WTC11 (cell line): ENCODE data around the gene NR3C2. TPM values are rescaled to one million over a fixed set of nuclear protein-coding genes. Genes with fewer than 3 reads are reported as not detected.

Experiments
- ATAC-seq: fragments of 200-7000 bp; cut with Tn5 transposase; 2 replicates; pipeline ENCODE4 v1.10.0; 2021; ENCODE audit warnings: mild to moderate bottlenecking, moderate library complexity
- CTCF ChIA-PET: fragments of 300-600 bp; sonication (Branson Sonifier 250); formaldehyde crosslinking; loops from one replicate; lab custom pipeline; 2021; ENCODE audit warnings: antibody characterized with exemption; lab: Charles Lee
- POLR2A ChIA-PET: fragments of 350-600 bp; sonication (Branson Sonifier 250); formaldehyde crosslinking; loops from one replicate; lab custom pipeline; 2021; ENCODE audit warnings: antibody characterized with exemption; lab: Charles Lee
- DNase-seq: peaks from one replicate; pipeline ENCODE4 v3.0.0; 2021; ENCODE audit warnings: low spot score
- H3K27ac Mint-ChIP-seq: 2 replicates; pipeline ENCODE4 v1.8.0; 2021; ENCODE audit warnings: mixed read lengths
- H3K27me3 Mint-ChIP-seq: 2 replicates; pipeline ENCODE4 v1.8.0; 2021; ENCODE audit warnings: low read depth, mild to moderate bottlenecking, moderate library complexity, mixed read lengths
- H3K36me3 Mint-ChIP-seq: 2 replicates; pipeline ENCODE4 v1.8.0; 2021; ENCODE audit warnings: mixed read lengths
- H3K4me1 Mint-ChIP-seq: 2 replicates; pipeline ENCODE4 v1.8.0; 2022; ENCODE audit warnings: mixed read lengths
- H3K4me3 Mint-ChIP-seq: 2 replicates; pipeline ENCODE4 v1.8.0; 2021; ENCODE audit warnings: mild to moderate bottlenecking, moderate library complexity, mixed read lengths
- H3K9me3 Mint-ChIP-seq: 2 replicates; pipeline ENCODE4 v1.8.0; 2021; ENCODE audit warnings: mixed read lengths
- AR ChIP-seq: fragments of 250-450 bp; sonication (Bioruptor Pico); IDR thresholded peaks from 2 replicates; pipeline ENCODE4 v1.9.0; 2021; ENCODE audit warnings: mild to moderate bottlenecking
- ATF2 ChIP-seq: sonication (generic); formaldehyde crosslinking; IDR thresholded peaks from 2 replicates; pipeline ENCODE4 v1.8.1; 2022; ENCODE audit warnings: low read depth, missing genetic modification reagents, borderline replicate concordance
- ATF3 ChIP-seq: sonication (generic); formaldehyde crosslinking; conservative IDR thresholded peaks from 2 replicates; pipeline ENCODE4 v1.8.1; 2022; ENCODE audit warnings: mild to moderate bottlenecking, missing genetic modification reagents
- CDX4 ChIP-seq: fragments of 250-450 bp; sonication (Bioruptor Pico); IDR thresholded peaks from 2 replicates; pipeline ENCODE4 v1.9.0; 2021; ENCODE audit warnings: moderate library complexity, mild to moderate bottlenecking, inconsistent platforms, borderline replicate concordance
- E2F4 ChIP-seq: sonication (generic); formaldehyde crosslinking; IDR thresholded peaks from 2 replicates; pipeline ENCODE4 v1.8.1; 2022; ENCODE audit warnings: low read depth, mild to moderate bottlenecking, moderate library complexity, missing genetic modification reagents, borderline replicate concordance
- EMX1 ChIP-seq: fragments of 250-450 bp; sonication (Bioruptor Pico); IDR thresholded peaks from 2 replicates; pipeline ENCODE4 v1.8.0; 2021; ENCODE audit warnings: mild to moderate bottlenecking
- FOXP1 ChIP-seq: sonication (generic); formaldehyde crosslinking; IDR thresholded peaks from 2 replicates; pipeline ENCODE4 v1.8.0; 2022; ENCODE audit warnings: missing genetic modification reagents, mild to moderate bottlenecking, moderate library complexity, borderline replicate concordance
- MYBL2 ChIP-seq: sonication (generic); formaldehyde crosslinking; IDR thresholded peaks from 2 replicates; pipeline ENCODE4 v1.8.1; 2023; ENCODE audit warnings: mild to moderate bottlenecking, moderate library complexity, missing genetic modification reagents
- NFE2L1 ChIP-seq: sonication (generic); formaldehyde crosslinking; IDR thresholded peaks from 2 replicates; pipeline ENCODE4 v1.8.1; 2023; ENCODE audit warnings: missing genetic modification reagents
- RORB ChIP-seq: fragments of 250-450 bp; sonication (Bioruptor Pico); IDR thresholded peaks from 2 replicates; pipeline ENCODE4 v1.9.0; 2021; ENCODE audit warnings: mild to moderate bottlenecking
- TEAD4 ChIP-seq: sonication (generic); formaldehyde crosslinking; IDR thresholded peaks from 2 replicates; pipeline ENCODE4 v1.8.0; 2022; ENCODE audit warnings: mild to moderate bottlenecking, missing genetic modification reagents
- ZNF281 ChIP-seq: sonication (generic); formaldehyde crosslinking; IDR thresholded peaks from 2 replicates; pipeline ENCODE4 v1.8.0; 2023; ENCODE audit warnings: mild to moderate bottlenecking, missing genetic modification reagents
- ZNF317 ChIP-seq: sonication (generic); formaldehyde crosslinking; IDR thresholded peaks from 2 replicates; pipeline ENCODE4 v1.8.1; 2023; ENCODE audit warnings: low read depth, mild to moderate bottlenecking, moderate library complexity, missing genetic modification reagents, borderline replicate concordance
- ZNF423 ChIP-seq: fragments of 250-450 bp; sonication (Bioruptor Pico); IDR thresholded peaks from 2 replicates; pipeline ENCODE4 v2.1.2; 2022; ENCODE audit warnings: mild to moderate bottlenecking, moderate library complexity
- ZNF532 ChIP-seq: fragments of 250-450 bp; sonication (Bioruptor Pico); IDR thresholded peaks from 2 replicates; pipeline ENCODE4 v1.9.0; 2021; ENCODE audit warnings: mild to moderate bottlenecking, borderline replicate concordance
- ZNF671 ChIP-seq: fragments of 250-450 bp; sonication (Bioruptor Pico); IDR thresholded peaks from 2 replicates; pipeline ENCODE4 v1.8.0; 2021; ENCODE audit warnings: mild to moderate bottlenecking
- total RNA-seq: library from RNA; stranded (reverse); gene quantifications from 3 replicates; pipeline ENCODE4 v1.2.3, GENCODE V29; 2021

NR3C2 gene
- total RNA-seq, 1 experiment from 2014 or later, result 2.8 TPM

- TF ChIP-seq ZNF281, result no peak
- no peak for TF ChIP-seq AR (CRISPR knock-in tag)
- TF ChIP-seq ATF3, result no peak
- TF ChIP-seq RORB (CRISPR knock-in tag), result no peak
- TF ChIP-seq ZNF317 (CRISPR knock-in tag), result no peak
- no peak for TF ChIP-seq TEAD4 (CRISPR knock-in tag)
Measured at GRCh38 chr4:148266921-148267320, 175.3 kb downstream of the NR3C2 start (continued).

GRCh38 chr4:148266240-148266639 lies 176.0 kb downstream of the NR3C2 start:
- ChIA-PET CTCF (no interaction called here), POLR2A (no interaction called here)
- H3K36me3 Mint-ChIP-seq, result no peaks in the 10 kb centered on the region
- no peaks in the 10 kb centered on the region for H3K27me3 Mint-ChIP-seq
- H3K9me3 Mint-ChIP-seq, result 0 out of 2 replicates have a peak, but pooled peaks cover 5% of the 10 kb centered on the region
- H3K4me3 Mint-ChIP-seq, result no peak overlapping the region
- ATAC-seq (no peak), DNase-seq (no peak)
- peaks cover 3% of the 10 kb centered on the region for H3K4me1 Mint-ChIP-seq
- no peak overlapping the region for H3K27ac Mint-ChIP-seq
- TF ChIP-seq ZNF532 (CRISPR knock-in tag) (no peak), MYBL2 (CRISPR knock-in tag) (no peak), ATF2 (CRISPR knock-in tag) (no peak), E2F4 (CRISPR knock-in tag) (no peak), AR (CRISPR knock-in tag) (no peak), ZNF423 (CRISPR knock-in tag) (no peak), EMX1 (CRISPR knock-in tag) (no peak), CDX4 (CRISPR knock-in tag) (no peak), ZNF317 (CRISPR knock-in tag) (no peak), FOXP1 (CRISPR knock-in tag) (no peak), ZNF671 (no peak), NFE2L1 (no peak)
